Liver (tissue), 9 donors: ENCODE data around the gene CDKL1. TPM values are rescaled to one million over a fixed set of nuclear protein-coding genes. Genes with fewer than 3 reads are reported as not detected.

ENCODE experiments used
- DNase-seq: peaks from one replicate; pipeline ENCODE4 v3.0.0-alpha.2; 2017; ENCODE audit warnings: low spot score
- H3K27ac ChIP-seq, 2 donors: one replicate each; pipeline ENCODE4 v1.7.0; 2013; ENCODE audit warnings: inconsistent platforms in 2 of 2, low read length in 2 of 2, control low read depth in 1 of 2, low read depth in 1 of 2, mild to moderate bottlenecking in 1 of 2
- H3K27me3 ChIP-seq, 4 donors: one replicate each; pipeline versions ENCODE4 v1.6.1 to v1.7.0; 2013; ENCODE audit warnings: low read length in 3 of 4, inconsistent platforms in 1 of 4, mild to moderate bottlenecking in 1 of 4, moderate library complexity in 1 of 4; ENCODE audit not compliant: control insufficient read depth in 4 of 4, insufficient read depth in 4 of 4
- H3K36me3 ChIP-seq, 4 donors: one replicate each; pipeline versions ENCODE4 v1.6.1 to v1.7.0; 2013; ENCODE audit warnings: low read length in 3 of 4, mild to moderate bottlenecking in 3 of 4, low read depth in 1 of 4, moderate library complexity in 1 of 4; ENCODE audit not compliant: control insufficient read depth in 4 of 4, insufficient read depth in 3 of 4
- H3K4me1 ChIP-seq, 4 donors: one replicate each; pipeline versions ENCODE4 v1.6.1 to v1.7.0; 2013; ENCODE audit warnings: low read length in 3 of 4, mild to moderate bottlenecking in 3 of 4, moderate library complexity in 1 of 4; ENCODE audit not compliant: control insufficient read depth in 4 of 4, insufficient read depth in 4 of 4
- H3K4me3 ChIP-seq, 3 donors: one replicate each; pipeline versions ENCODE4 v1.6.1 to v1.7.0; 2013; ENCODE audit warnings: low read length in 3 of 3, control low read depth in 1 of 3, low read depth in 1 of 3, mild to moderate bottlenecking in 1 of 3
- H3K9ac ChIP-seq, 2 donors: one replicate each; pipeline ENCODE4 v1.7.0; 2013; ENCODE audit warnings: low read length in 2 of 2, mild to moderate bottlenecking in 2 of 2, moderate library complexity in 2 of 2, control low read depth in 1 of 2, low read depth in 1 of 2
- H3K9me3 ChIP-seq, 4 donors: one replicate each; pipeline versions ENCODE4 v1.6.1 to v1.7.0; 2013; ENCODE audit warnings: low read length in 3 of 4; ENCODE audit not compliant: control insufficient read depth in 4 of 4
- CTCF ChIP-seq: fragments of 150-350 bp; IDR thresholded peaks from 2 replicates; pipeline ENCODE4 v1.5.1; 2017; ENCODE audit warnings: improper control_type of control experiment, low read depth, low read length; ENCODE audit not compliant: missing input control
- EGR1 ChIP-seq, 2 donors: IDR thresholded peaks; 2 replicates each; pipeline ENCODE4 v1.6.1; 2016 to 2018; ENCODE audit warnings: antibody characterized with exemption in 2 of 2, low read depth in 2 of 2
- FOXA1 ChIP-seq: IDR thresholded peaks from 2 replicates; pipeline ENCODE4 v1.6.1; 2016; ENCODE audit warnings: antibody characterized with exemption
- FOXA2 ChIP-seq: IDR thresholded peaks from 2 replicates; pipeline ENCODE4 v1.6.1; 2016; ENCODE audit warnings: antibody characterized with exemption
- GABPA ChIP-seq, 2 donors: IDR thresholded peaks in 1 of 2; conservative IDR thresholded peaks in 1 of 2; 2 replicates each; pipeline ENCODE4 v1.6.1; 2016; ENCODE audit warnings: antibody characterized with exemption in 2 of 2, mild to moderate bottlenecking in 1 of 2, moderate library complexity in 1 of 2
- HNF4A ChIP-seq, 2 donors: conservative IDR thresholded peaks; 2 replicates each; pipeline ENCODE4 v1.6.1; 2016; ENCODE audit warnings: antibody characterized with exemption in 2 of 2, mild to moderate bottlenecking in 2 of 2
- HNF4G ChIP-seq: IDR thresholded peaks from 2 replicates; pipeline ENCODE4 v1.6.1; 2016; ENCODE audit warnings: antibody characterized with exemption
- JUND ChIP-seq, 2 donors: IDR thresholded peaks; 2 replicates each; pipeline ENCODE4 v1.6.1; 2016; ENCODE audit warnings: antibody characterized with exemption in 2 of 2
- NR2F2 ChIP-seq: IDR thresholded peaks from 2 replicates; pipeline ENCODE4 v1.6.1; 2016; ENCODE audit warnings: antibody characterized with exemption
- RAD21 ChIP-seq, 2 donors: IDR thresholded peaks; 2 replicates each; pipeline ENCODE4 v1.6.1; 2016; ENCODE audit warnings: antibody characterized with exemption in 2 of 2, mild to moderate bottlenecking in 2 of 2
- REST ChIP-seq: IDR thresholded peaks from 2 replicates; pipeline ENCODE4 v1.6.1; 2016; ENCODE audit warnings: antibody characterized with exemption, mild to moderate bottlenecking
- RXRA ChIP-seq, 2 donors: IDR thresholded peaks; 2 replicates each; pipeline ENCODE4 v1.6.1; 2017 to 2018; ENCODE audit warnings: antibody characterized with exemption in 2 of 2, mild to moderate bottlenecking in 1 of 2
- SP1 ChIP-seq: IDR thresholded peaks from 2 replicates; pipeline ENCODE4 v1.6.1; 2018; ENCODE audit warnings: antibody characterized with exemption, mild to moderate bottlenecking
- TAF1 ChIP-seq: conservative IDR thresholded peaks from 2 replicates; pipeline ENCODE4 v1.6.1; 2016; ENCODE audit warnings: antibody characterized with exemption, mild to moderate bottlenecking
- YY1 ChIP-seq: IDR thresholded peaks from 2 replicates; pipeline ENCODE4 v1.6.1; 2016; ENCODE audit warnings: antibody characterized with exemption, mild to moderate bottlenecking
- ZBTB33 ChIP-seq: IDR thresholded peaks from 2 replicates; pipeline ENCODE4 v1.6.1; 2016; ENCODE audit warnings: antibody characterized with exemption
- WGBS: extraction: QIAGEN DNeasy Blood & Tissue Kit; methylation state at CpG from one replicate; pipeline ENCODE4 v1.1.7; 2013; 5-methylcytosine and 5-hydroxymethylcytosine counted together
- polyA plus RNA-seq, 2 donors: library from polyadenylated mRNA; stranded (reverse) in 1 of 2; unstranded in 1 of 2; fragments of 200-250 nt in 1 of 2; fragments of >200 nt in 1 of 2; fragmentation: Nextera tagmentation in 1 of 2; extraction: Ambion mirVana in 1 of 2; gene quantifications; one replicate each; pipeline versions ENCODE4 v1.2.1 to v1.2.3, GENCODE V29; 2013 to 2015
- total RNA-seq, 2 donors: library from RNA; depleted of rRNA; stranded (reverse); fragments of >200 nt; gene quantifications; one replicate each; pipeline ENCODE4 v1.2.3, GENCODE V29; 2014
- TF ChIP-seq, protein P1 (sequence below): IDR thresholded peaks from 2 replicates; pipeline ENCODE4 v1.6.1; 2016; ENCODE audit warnings: antibody characterized with exemption
- TF ChIP-seq, protein P2 (sequence below): IDR thresholded peaks from 2 replicates; pipeline ENCODE4 v1.6.1; 2016; ENCODE audit warnings: antibody characterized with exemption
- donor health status: healthy.
- donor health status: healthy.
- donor health status: healthy.
- donor health status: healthy.
- donor health status: healthy.

The CDKL1 gene
- total and polyA plus RNA-seq, 4 donors = 1.1 to 6.8 (median 2.1) TPM

GRCh38 chr14:50383618-50384225, 13.0 kb downstream of the CDKL1 start:
- no peak for TF ChIP-seq TAF1
- no peak for TF ChIP-seq RAD21 (IDR thresholded peaks at IDR 0.05)
- no peak for TF ChIP-seq NR2F2
- TF ChIP-seq JUND (IDR thresholded peaks at IDR 0.05) = no peak
- no peak for TF ChIP-seq SP1
- TF ChIP-seq HNF4A (conservative IDR thresholded peaks at IDR 0.05) = no peak
- TF ChIP-seq, protein P1, sequence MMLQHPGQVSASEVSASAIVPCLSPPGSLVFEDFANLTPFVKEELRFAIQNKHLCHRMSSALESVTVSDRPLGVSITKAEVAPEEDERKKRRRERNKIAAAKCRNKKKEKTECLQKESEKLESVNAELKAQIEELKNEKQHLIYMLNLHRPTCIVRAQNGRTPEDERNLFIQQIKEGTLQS = no peak
- TF ChIP-seq GABPA (IDR thresholded peaks at IDR 0.05 in 1 of 2, conservative IDR thresholded peaks at IDR 0.05 in 1 of 2) = no peak
- no peak for TF ChIP-seq RXRA (IDR thresholded peaks at IDR 0.05)
- no peak for TF ChIP-seq FOXA2
- no peak for TF ChIP-seq YY1
- TF ChIP-seq HNF4G = no peak
- TF ChIP-seq CTCF = no peak
- TF ChIP-seq REST = no peak
- TF ChIP-seq ZBTB33 = no peak
- TF ChIP-seq EGR1 (IDR thresholded peaks at IDR 0.05; ENCODE audit: low read depth in 2 of 2) = no peak
- TF ChIP-seq, protein P2, sequence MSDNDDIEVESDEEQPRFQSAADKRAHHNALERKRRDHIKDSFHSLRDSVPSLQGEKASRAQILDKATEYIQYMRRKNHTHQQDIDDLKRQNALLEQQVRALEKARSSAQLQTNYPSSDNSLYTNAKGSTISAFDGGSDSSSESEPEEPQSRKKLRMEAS = no peak
- TF ChIP-seq FOXA1 = no peak
- Histone ChIP-seq H3K27ac (no peak overlapping the region), H3K4me3 (no peak overlapping the region), H3K27me3 (no peaks in the 10 kb centered on the region), H3K9ac (no peak overlapping the region), H3K4me1 (peaks cover 0 to 16% (median 5%) of the 10 kb centered on the region in 4 donors), H3K36me3 (no peaks in the 10 kb centered on the region), H3K9me3 (no peaks in the 10 kb centered on the region)
- WGBS = 68% methylated on average over 3 of the region's 3 CpGs
- no peak for DNase-seq
